Measurements from ENCODE around the gene KNDC1.

The KNDC1 gene

DNA sequence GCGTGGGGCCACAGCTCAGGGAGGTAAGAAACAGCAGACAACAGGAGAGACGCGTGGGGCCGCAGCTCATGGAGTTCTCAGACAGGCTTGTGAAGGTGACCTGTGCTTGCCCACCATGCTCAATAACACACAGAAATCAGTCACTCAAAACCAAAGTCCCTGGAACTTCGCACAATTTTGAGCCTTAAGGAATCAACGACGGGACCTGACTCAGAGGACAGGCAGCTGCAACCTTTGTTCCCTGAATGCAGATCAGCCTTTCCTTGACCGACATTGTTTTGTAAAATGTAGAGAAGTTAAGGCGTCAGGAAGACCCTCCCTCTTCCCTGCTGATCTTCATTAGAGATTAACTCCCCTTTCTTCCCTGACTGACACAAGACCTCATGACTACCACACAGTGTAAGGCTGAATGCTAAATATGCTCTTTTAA is 8.5 kb upstream of the KNDC1 start:
- TF ChIP-seq, protein P1, sequence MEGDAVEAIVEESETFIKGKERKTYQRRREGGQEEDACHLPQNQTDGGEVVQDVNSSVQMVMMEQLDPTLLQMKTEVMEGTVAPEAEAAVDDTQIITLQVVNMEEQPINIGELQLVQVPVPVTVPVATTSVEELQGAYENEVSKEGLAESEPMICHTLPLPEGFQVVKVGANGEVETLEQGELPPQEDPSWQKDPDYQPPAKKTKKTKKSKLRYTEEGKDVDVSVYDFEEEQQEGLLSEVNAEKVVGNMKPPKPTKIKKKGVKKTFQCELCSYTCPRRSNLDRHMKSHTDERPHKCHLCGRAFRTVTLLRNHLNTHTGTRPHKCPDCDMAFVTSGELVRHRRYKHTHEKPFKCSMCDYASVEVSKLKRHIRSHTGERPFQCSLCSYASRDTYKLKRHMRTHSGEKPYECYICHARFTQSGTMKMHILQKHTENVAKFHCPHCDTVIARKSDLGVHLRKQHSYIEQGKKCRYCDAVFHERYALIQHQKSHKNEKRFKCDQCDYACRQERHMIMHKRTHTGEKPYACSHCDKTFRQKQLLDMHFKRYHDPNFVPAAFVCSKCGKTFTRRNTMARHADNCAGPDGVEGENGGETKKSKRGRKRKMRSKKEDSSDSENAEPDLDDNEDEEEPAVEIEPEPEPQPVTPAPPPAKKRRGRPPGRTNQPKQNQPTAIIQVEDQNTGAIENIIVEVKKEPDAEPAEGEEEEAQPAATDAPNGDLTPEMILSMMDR (IDR thresholded peaks at IDR 0.05; ENCODE audit: low read depth, low read length): no peak
- no peak for DNase-seq (ENCODE audit: low read depth, low spot score)
- H3K4me3 ChIP-seq (ENCODE audit: low read depth, low read length): no peak overlapping the region
- in situ Hi-C loops (cut with HindIII; ENCODE audit: low sequenced_read_pairs): no loop called here

DNA sequence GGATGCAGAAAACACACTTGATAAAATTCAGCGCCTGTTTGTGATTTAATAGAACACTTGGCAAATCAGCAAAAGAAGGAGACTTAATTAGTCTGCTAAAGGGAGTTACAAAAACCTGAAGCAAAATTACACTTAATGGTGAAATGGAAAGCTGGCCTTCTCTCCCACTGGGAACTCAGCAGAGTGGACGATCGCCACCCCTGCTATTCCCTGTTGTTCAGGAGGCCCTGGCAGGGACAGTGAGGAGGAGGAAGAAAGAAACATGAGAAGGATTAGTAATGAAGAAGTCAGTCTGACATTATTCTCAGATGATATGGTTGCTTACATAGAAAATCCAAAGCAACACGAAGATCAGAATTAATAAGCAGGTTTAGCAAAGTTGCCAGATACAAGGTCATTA is 5.6 kb upstream of the KNDC1 start:
- no peak overlapping the region for H3K4me3 ChIP-seq (ENCODE audit: low read depth, low read length)
- DNase-seq (ENCODE audit: low read depth, low spot score): no peak
- TF ChIP-seq, protein P1 (IDR thresholded peaks at IDR 0.05; ENCODE audit: low read depth, low read length): no peak
- in situ Hi-C loops (cut with HindIII; ENCODE audit: low sequenced_read_pairs): no loop called here

DNA sequence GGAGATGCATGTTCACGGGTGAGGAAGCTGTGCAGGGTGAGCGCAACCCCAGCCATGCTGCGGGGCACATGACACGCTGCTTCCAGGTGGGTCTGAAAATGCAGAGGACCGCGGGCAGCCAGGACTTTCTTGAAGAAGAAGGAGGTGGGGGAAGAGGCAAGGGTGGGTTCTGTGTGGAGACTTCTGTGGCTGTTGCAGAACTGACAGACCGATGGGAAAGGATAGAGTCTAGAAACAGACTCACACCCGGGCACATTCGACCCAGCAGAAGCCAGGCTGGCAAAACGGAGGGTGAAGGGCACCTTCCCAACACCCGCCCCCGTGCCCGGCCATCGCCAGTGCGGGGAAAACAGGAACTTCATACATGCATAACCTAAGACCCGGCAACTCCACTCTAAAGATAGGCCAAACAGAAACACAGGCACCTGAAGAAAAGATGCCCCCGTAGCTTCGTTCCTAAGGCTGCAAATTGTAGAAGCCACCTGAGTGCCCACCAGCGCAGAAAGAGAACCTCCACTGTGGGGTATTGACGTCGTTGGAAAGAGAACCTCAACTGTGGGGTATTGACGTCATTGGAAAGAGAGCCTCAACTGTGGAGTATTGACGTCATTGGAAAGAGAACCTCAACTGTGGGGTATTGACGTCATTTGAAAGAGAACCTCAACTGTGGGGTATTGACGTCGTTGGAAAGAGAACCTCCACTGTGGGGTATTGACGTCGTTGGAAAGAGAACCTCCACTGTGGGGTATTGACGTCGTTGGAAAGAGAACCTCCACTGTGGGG is 4.8 kb upstream of the KNDC1 start:
- in situ Hi-C loops (cut with HindIII; ENCODE audit: low sequenced_read_pairs): no loop called here
- DNase-seq (ENCODE audit: low read depth, low spot score): no peak
- TF ChIP-seq, protein P1 (IDR thresholded peaks at IDR 0.05; ENCODE audit: low read depth, low read length): no peak
- no peak overlapping the region for H3K4me3 ChIP-seq (ENCODE audit: low read depth, low read length)

DNA sequence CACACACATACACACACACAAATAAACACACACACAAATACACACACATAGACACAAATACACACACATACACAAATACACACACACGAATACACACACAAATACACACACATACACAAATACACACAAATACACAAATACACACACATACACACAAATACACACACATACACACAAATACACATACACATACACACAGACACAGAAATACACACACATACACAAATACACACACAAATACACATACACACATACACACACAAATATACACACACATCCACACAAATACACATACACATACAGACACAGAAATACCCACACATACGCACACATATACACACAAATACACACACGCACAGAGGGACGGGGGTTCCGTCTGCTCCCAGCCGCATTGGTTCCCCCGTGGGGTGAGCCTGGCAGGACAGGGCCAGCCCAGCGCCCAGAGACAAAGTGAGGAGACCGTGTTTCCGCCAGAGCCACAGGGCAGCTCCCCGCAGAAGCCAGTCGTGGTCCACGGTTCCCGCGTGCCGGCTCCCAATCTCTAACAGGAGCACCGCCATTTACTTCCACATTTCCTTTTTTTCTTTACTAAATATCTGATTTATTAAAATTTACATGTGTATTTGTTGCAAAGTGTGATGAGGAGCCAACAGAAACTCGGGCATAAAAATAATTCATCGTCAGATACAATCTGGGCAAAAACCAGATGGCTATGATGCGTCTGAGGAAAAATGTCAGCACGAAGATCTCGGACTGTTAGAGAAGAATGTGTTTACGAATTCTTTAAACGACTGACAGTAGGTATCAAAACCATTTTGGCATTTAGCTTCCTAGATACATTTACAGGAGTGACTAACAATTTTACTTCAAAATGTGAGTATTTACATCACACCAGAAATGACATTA is 3.1 kb upstream of the KNDC1 start:
- no peak for DNase-seq (ENCODE audit: low read depth, low spot score)
- no peak overlapping the region for H3K4me3 ChIP-seq (ENCODE audit: low read depth, low read length)
- TF ChIP-seq, protein P1 (IDR thresholded peaks at IDR 0.05; ENCODE audit: low read depth, low read length): no peak
- in situ Hi-C loops (cut with HindIII; ENCODE audit: low sequenced_read_pairs): no loop called here

DNA sequence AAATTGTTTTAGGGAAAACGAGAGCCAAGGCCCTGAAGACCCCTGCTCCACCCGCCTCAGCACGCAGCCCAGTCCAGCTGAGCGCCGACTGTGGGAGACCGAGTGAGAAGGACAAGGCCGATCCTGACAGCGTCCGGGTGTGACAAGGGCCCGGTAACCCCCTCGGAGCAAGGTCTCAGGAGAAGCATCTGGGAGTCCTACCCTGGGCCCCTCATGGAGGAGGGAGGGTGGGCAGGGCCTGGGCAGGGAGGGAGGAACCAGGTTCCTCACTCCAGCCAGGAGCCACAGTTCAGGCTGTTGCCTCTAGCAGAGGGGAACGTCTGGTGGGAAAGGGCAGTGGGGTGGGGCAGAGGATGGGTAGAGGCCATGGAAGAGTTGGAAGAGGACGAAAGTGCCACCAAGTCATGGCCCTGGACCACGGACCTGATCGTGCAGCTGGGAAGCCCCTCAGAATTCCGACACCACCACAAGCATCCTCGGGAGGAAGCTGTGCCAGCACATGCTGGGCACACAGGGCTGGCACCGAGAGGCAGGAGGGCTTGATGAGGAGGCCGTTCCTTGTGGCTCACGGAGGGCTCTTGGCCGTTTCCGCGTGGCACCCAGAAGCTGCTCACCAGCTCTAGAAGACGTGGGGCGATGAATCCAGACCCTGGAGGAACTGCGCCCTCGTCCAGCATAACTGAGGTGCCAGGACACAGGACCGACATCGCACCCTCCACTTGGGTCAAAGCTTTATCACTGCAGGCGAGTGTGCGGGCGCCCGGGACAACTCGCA is 2.2 kb upstream of the KNDC1 start:
- in situ Hi-C loops (cut with HindIII; ENCODE audit: low sequenced_read_pairs): no loop called here
- TF ChIP-seq, protein P1 (IDR thresholded peaks at IDR 0.05; ENCODE audit: low read depth, low read length): no peak
- no peak for DNase-seq (ENCODE audit: low read depth, low spot score)
- H3K4me3 ChIP-seq (ENCODE audit: low read depth, low read length): no peak overlapping the region

DNA sequence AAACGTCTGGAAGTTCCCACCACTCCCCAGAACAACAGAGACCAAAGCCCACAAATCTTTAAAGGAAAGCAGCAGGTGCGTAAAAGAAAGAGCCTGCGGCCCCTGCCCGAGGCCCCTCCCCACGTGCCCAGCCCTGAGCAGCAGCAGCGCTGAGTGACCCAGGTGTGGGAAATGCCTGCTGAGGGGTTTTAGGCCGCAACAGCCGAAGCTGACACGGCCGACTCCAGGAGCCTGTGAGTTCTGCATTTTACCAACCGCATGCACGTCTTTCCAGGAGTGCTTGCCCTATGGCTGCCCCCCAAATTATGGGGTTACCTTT is 1.6 kb upstream of the KNDC1 start:
- in situ Hi-C loops (cut with HindIII; ENCODE audit: low sequenced_read_pairs): no loop called here
- TF ChIP-seq, protein P1 (IDR thresholded peaks at IDR 0.05; ENCODE audit: low read depth, low read length): no peak
- H3K4me3 ChIP-seq (ENCODE audit: low read depth, low read length): no peak overlapping the region
- DNase-seq (ENCODE audit: low read depth, low spot score): no peak
